Subcutaneous adipose tissue (tissue), 4 donors: Measurements from ENCODE around the gene RINL. TPM values are rescaled to one million over a fixed set of nuclear protein-coding genes. Genes with fewer than 3 reads are reported as not detected.

Source experiments
- CTCF ChIP-seq: fragments of 450-650 bp; IDR thresholded peaks from one replicate; pipeline ENCODE4 v1.5.1; 2016; ENCODE audit warnings: low read depth, mild to moderate bottlenecking, control low read depth, antibody characterized with exemption, moderate library complexity
- total RNA-seq, 4 donors: library from RNA; depleted of rRNA; stranded (reverse); fragments of >200 nt; gene quantifications; one replicate each; pipeline ENCODE4 v1.1.0, GENCODE V29; 2016

Gene RINL
- total RNA-seq, 4 donors from 2014 or later, result 3.6 to 11.0 (median 4.6) TPM

GRCh38 chr19:38852231-38853044, 25.6 kb downstream of the RINL start:
- TF ChIP-seq CTCF, result no peak

- no peak for TF ChIP-seq CTCF
These were observed 26.3 kb downstream of the RINL start for GRCh38 chr19:38851622-38852230.

GRCh38 chr19:38850976-38851621, 27.0 kb downstream of the RINL start:
- TF ChIP-seq CTCF, result no peak

- TF ChIP-seq CTCF, result no peak
These were observed 27.6 kb downstream of the RINL start for GRCh38 chr19:38850436-38850975.

- no peak for TF ChIP-seq CTCF
These were observed 28.1 kb downstream of the RINL start, which contains the start of gene HNRNPL for GRCh38 chr19:38849860-38850435. HNRNPL (minus strand) TSS chr19:38849986; CDS start chr19:38849966, 20 bp downstream.

- TF ChIP-seq CTCF, result no peak
These were observed 28.8 kb downstream of the RINL start for GRCh38 chr19:38849147-38849859.
